Type B pancreatic cell (in vitro differentiated cells): ENCODE measurements around the gene PRKCQ. TPM values are rescaled to one million over a fixed set of nuclear protein-coding genes. Genes with fewer than 3 reads are reported as not detected.

Experiments
- DNase-seq: peaks from one replicate; pipeline ENCODE4 v3.0.0; 2021; ENCODE audit warnings: mixed read lengths; ENCODE audit not compliant: unreplicated experiment; ENCODE audit errors: extremely low spot score
- H3K27ac Mint-ChIP-seq: 2 replicates; pipeline ENCODE4 v1.8.0; 2021; ENCODE audit warnings: mild to moderate bottlenecking, mixed read lengths
- H3K27me3 Mint-ChIP-seq: 2 replicates; pipeline ENCODE4 v1.8.0; 2021; ENCODE audit warnings: mixed read lengths
- H3K36me3 Mint-ChIP-seq: 2 replicates; pipeline ENCODE4 v1.8.0; 2021; ENCODE audit warnings: mixed read lengths
- H3K4me1 Mint-ChIP-seq: one replicate; pipeline ENCODE4 v1.8.0; 2021; ENCODE audit warnings: mixed read lengths; ENCODE audit not compliant: unreplicated experiment
- H3K4me3 Mint-ChIP-seq: 2 replicates; pipeline ENCODE4 v1.8.0; 2021; ENCODE audit warnings: mild to moderate bottlenecking, mixed read lengths
- H3K9me3 Mint-ChIP-seq: 2 replicates; pipeline ENCODE4 v1.8.0; 2021; ENCODE audit warnings: mixed read lengths
- total RNA-seq: library from RNA; stranded (reverse); gene quantifications from 2 replicates; pipeline ENCODE4 v1.2.1, GENCODE V29; 2021; ENCODE audit warnings: low replicate concordance
- TF ChIP-seq, protein P1 (sequence below): fragments of 200-600 bp; sonication (generic); conservative IDR thresholded peaks from 2 replicates; pipeline ENCODE4 v1.5.0; 2021; ENCODE audit warnings: antibody characterized with exemption, mild to moderate bottlenecking

The PRKCQ gene
- total RNA-seq, 1 donor from 2014 or later: 2.0 TPM

DNA sequence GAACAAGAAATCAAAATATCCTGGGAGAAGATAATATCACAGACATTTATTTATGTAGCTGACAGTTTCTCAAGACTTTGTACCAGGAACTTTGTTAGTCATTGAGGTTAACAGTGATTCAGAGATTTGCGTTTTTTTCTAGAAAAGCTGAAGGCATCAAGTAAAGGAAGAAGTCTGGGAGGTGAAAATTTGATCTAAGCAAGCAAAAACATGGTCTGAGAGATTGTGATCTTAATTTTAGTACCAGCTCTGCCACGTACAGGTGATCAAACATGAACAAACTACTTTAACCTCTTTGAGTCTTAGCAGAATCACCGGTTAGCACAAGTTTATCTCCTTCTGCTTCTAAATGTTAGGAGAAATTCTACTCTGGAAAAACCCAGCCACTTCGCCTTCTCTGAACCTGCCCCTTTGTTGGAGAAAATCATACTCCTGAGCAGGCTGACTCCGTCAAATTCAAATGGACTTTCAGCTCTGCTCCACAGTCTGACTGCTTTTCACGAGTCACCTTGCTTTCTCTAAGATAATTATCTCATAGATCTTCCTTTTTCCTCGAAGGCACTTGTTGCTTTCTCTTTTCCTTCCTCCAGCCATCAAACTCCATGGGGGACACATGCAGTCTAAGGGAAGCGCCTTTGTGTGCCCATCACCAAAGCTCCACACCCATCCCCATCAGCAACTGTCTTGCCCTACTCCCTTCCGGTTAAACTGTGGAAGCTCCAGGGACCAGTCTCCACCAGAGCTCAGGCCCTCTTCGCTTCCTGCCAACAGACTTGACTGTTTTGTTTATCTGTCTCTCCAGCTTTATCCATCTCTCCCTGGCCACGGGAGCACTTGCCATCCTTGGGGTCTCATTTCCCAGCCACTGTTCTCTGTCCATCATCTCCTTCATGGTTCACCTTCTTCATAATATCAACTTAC, 86.3 kb downstream of the PRKCQ start:
- Mint-ChIP-seq H3K27me3 (peaks cover 4% of the 10 kb centered on the region), H3K4me3 (no peak overlapping the region), H3K36me3 (no peaks in the 10 kb centered on the region), H3K27ac (no peak overlapping the region), H3K4me1 (no peaks in the 10 kb centered on the region), H3K9me3 (no peaks in the 10 kb centered on the region)
- DNase-seq: no peak
- TF ChIP-seq, protein P1, sequence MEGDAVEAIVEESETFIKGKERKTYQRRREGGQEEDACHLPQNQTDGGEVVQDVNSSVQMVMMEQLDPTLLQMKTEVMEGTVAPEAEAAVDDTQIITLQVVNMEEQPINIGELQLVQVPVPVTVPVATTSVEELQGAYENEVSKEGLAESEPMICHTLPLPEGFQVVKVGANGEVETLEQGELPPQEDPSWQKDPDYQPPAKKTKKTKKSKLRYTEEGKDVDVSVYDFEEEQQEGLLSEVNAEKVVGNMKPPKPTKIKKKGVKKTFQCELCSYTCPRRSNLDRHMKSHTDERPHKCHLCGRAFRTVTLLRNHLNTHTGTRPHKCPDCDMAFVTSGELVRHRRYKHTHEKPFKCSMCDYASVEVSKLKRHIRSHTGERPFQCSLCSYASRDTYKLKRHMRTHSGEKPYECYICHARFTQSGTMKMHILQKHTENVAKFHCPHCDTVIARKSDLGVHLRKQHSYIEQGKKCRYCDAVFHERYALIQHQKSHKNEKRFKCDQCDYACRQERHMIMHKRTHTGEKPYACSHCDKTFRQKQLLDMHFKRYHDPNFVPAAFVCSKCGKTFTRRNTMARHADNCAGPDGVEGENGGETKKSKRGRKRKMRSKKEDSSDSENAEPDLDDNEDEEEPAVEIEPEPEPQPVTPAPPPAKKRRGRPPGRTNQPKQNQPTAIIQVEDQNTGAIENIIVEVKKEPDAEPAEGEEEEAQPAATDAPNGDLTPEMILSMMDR: no peak

GRCh38 chr10:6492896-6493295, 87.2 kb downstream of the PRKCQ start:
- H3K9me3 Mint-ChIP-seq: no peaks in the 10 kb centered on the region
- H3K27ac Mint-ChIP-seq: no peak overlapping the region
- TF ChIP-seq, protein P1: no peak
- no peaks in the 10 kb centered on the region for H3K4me1 Mint-ChIP-seq
- H3K4me3 Mint-ChIP-seq: no peak overlapping the region
- DNase-seq: no peak
- H3K36me3 Mint-ChIP-seq: no peaks in the 10 kb centered on the region
- H3K27me3 Mint-ChIP-seq: peaks cover 4% of the 10 kb centered on the region

GRCh38 chr10:6491841-6492609, 88.1 kb downstream of the PRKCQ start:
- TF ChIP-seq, protein P1: no peak
- Mint-ChIP-seq H3K4me1 (no peaks in the 10 kb centered on the region), H3K27me3 (peaks cover 7% of the 10 kb centered on the region), H3K36me3 (no peaks in the 10 kb centered on the region), H3K9me3 (no peaks in the 10 kb centered on the region), H3K27ac (no peak overlapping the region), H3K4me3 (no peak overlapping the region)
- DNase-seq: no peak

- TF ChIP-seq, protein P1: no peak
- H3K4me3 Mint-ChIP-seq: no peak overlapping the region
- no peak for DNase-seq
- H3K36me3 Mint-ChIP-seq: no peaks in the 10 kb centered on the region
- H3K27ac Mint-ChIP-seq: no peak overlapping the region
- H3K9me3 Mint-ChIP-seq: no peaks in the 10 kb centered on the region
- peaks cover 7% of the 10 kb centered on the region for H3K27me3 Mint-ChIP-seq
- H3K4me1 Mint-ChIP-seq: no peaks in the 10 kb centered on the region
Measured at GRCh38 chr10:6490614-6491013, 89.5 kb downstream of the PRKCQ start.

DNA sequence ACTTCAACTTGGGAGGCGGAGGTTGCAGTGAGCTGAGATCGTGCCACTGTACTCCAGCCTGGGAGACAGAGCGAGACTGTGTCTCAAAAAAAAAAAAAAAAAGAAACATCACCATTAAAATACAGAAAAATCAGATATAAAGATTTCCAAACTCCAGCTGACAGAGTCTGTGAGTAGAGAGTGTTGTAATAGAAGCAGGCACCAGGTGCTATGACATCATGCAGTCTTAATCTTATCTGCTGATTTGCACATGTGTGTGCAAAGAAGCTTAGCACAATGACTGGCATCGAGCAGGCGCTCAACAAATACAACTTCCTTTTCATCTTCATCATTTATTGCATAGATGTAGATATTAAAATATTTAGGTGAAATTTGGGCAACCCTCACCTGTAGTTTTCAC, 92.2 kb downstream of the PRKCQ start:
- Mint-ChIP-seq H3K36me3 (no peaks in the 10 kb centered on the region), H3K27me3 (peaks cover 7% of the 10 kb centered on the region)
- DNase-seq: no peak

More for the DNA sequence above, 92.2 kb downstream of the PRKCQ start:
- Mint-ChIP-seq H3K27ac (no peak overlapping the region), H3K4me1 (no peaks in the 10 kb centered on the region), H3K4me3 (no peak overlapping the region), H3K9me3 (no peaks in the 10 kb centered on the region)
- TF ChIP-seq, protein P1: no peak
